ENCODE results near the gene DLEC1. TPM values are rescaled to one million over a fixed set of nuclear protein-coding genes. Genes with fewer than 3 reads are reported as not detected.

DLEC1 gene
- total and polyA plus RNA-seq, 9 of the 15 experiments (the other 6 are each of a cell fraction or from before 2014, with no cell fraction given) = 0.07 to 0.08 TPM; not detected in 7

DNA sequence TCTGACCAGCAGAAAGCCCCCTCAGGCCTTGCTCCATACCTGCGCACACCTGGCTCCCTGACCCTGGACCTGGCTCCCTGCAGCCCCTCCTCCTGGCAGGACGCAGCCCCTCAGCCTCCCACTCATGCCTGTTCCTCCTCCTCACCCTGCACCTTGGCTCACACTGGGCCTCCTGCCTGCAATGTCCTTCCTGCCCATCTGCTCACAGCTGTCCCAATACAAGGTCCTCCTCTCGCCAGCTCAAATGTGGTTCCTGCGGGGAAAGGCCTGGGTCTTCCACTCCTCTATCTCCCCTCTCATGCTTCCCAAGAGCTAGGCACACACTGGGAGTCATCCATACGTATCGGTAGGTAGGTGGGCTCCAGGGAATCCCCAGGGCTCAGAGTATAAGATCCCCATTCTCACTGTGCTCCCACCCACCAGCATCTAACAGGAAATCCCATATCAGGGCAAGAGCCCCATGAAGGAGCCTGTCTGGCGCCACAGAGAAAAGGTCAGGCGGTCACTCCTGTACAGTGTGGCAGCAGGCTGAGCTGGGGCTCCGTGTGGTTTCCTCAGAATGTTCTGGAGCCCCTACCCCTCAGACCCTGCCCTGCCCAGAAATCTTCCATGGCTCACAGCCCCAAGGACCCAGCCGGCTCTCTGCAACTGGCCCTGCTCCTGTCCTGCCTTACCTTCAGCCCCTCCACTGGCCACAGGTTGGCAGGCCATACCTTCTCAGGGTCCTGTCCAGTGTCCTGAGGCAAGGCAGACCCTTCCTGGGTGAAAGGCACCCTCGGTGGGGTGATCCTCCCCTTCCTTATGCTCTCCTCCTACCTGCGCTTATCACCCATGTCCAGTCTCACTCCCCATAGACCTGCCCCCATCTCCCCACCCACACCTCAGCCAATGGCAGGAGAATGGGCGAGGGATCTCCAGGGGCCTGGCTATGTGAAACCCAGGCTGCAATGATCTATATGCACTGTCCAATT, 20.4 kb upstream of the DLEC1 start (continued):
- TF ChIP-seq TSHZ1 (CRISPR knock-in tag; IDR thresholded peaks at IDR 0.05) (no peak), SMARCB1 (IDR thresholded peaks at IDR 0.05; ENCODE audit: insufficient read length, low read depth) (no peak), PTTG1 (tag; IDR thresholded peaks at IDR 0.05; ENCODE audit: low read depth) (no peak), CAMTA2 (CRISPR knock-in tag; conservative IDR thresholded peaks at IDR 0.05) (no peak), SAP30 (IDR thresholded peaks at IDR 0.05; ENCODE audit: borderline replicate concordance, insufficient read depth, low read depth, low read length, poor library complexity, severe bottlenecking) (no peak), HINFP (tag; conservative IDR thresholded peaks at IDR 0.05; ENCODE audit: low read depth) (no peak), CHD4 (IDR thresholded peaks at IDR 0.05; ENCODE audit: insufficient read depth, insufficient replicate concordance, low read depth, low read length, poor library complexity, severe bottlenecking) (no peak), RBFOX2 (IDR thresholded peaks at IDR 0.05; ENCODE audit: low read depth, low read length) (peak; percentile 55), MAFG (tag; conservative IDR thresholded peaks at IDR 0.05) (no peak), GATAD2B (IDR thresholded peaks at IDR 0.05; ENCODE audit: borderline replicate concordance) (no peak), U2AF2 (optimal IDR thresholded peaks at IDR 0.05; ENCODE audit: low read depth, low read length) (no peak), ZNF174 (CRISPR knock-in tag; IDR thresholded peaks at IDR 0.05) (no peak), ZBTB34 (CRISPR knock-in tag; IDR thresholded peaks at IDR 0.05) (no peak), FOXP4 (CRISPR knock-in tag; IDR thresholded peaks at IDR 0.05; ENCODE audit: borderline replicate concordance) (no peak)
- TF ChIP-seq, protein P1, sequence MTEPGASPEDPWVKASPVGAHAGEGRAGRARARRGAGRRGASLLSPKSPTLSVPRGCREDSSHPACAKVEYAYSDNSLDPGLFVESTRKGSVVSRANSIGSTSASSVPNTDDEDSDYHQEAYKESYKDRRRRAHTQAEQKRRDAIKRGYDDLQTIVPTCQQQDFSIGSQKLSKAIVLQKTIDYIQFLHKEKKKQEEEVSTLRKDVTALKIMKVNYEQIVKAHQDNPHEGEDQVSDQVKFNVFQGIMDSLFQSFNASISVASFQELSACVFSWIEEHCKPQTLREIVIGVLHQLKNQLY (CRISPR knock-in tag; conservative IDR thresholded peaks at IDR 0.05) = no peak
